HCEC 1CT (cell line): ENCODE results near the gene GNLY.
A peak's percentile ranks its signal among the peaks of the same experiment; 100 is the strongest.
"Not testable (repeated sequence)": the region's sequence is repeated elsewhere in the genome, so short reads cannot be mapped to it uniquely, and the experiment has no call there.

Source experiments
- DNase-seq: peaks from one replicate; pipeline ENCODE4 v3.0.0-alpha.2; 2017

GNLY gene

GRCh38 chr2:85694052-85695025, at the start of gene GNLY:
GNLY (plus strand) TSS chr2:85694358; CDS start chr2:85694419, 61 bp downstream.
- no peak for DNase-seq

GRCh38 chr2:85644909-85645308, 49.2 kb upstream of the GNLY start:
- no peak for DNase-seq

- no peak for DNase-seq
Observed at GRCh38 chr2:85646166-85646565, 48.0 kb upstream of the GNLY start.

- DNase-seq, result no peak
Observed at GRCh38 chr2:85647823-85648526, 46.2 kb upstream of the GNLY start.

GRCh38 chr2:85648619-85649018, 45.5 kb upstream of the GNLY start:
- DNase-seq, result peak; percentile 66

GRCh38 chr2:85649201-85650190, 44.7 kb upstream of the GNLY start:
- DNase-seq, result peak; percentile 88

- no peak for DNase-seq
Observed at GRCh38 chr2:85650456-85650855, 43.7 kb upstream of the GNLY start.

GRCh38 chr2:85651097-85651496, 43.1 kb upstream of the GNLY start:
- DNase-seq, result no peak

GRCh38 chr2:85652056-85652455, 42.1 kb upstream of the GNLY start:
- no peak for DNase-seq

- no peak for DNase-seq
Observed at GRCh38 chr2:85653996-85654395, 40.2 kb upstream of the GNLY start.

GRCh38 chr2:85655961-85656417, 38.2 kb upstream of the GNLY start:
- peak; percentile 62 for DNase-seq

GRCh38 chr2:85656468-85656867, 37.7 kb upstream of the GNLY start:
- peak; percentile 17 for DNase-seq

- not testable (repeated sequence) for DNase-seq
Observed at GRCh38 chr2:85657399-85657798, 36.8 kb upstream of the GNLY start.

- no peak for DNase-seq
Observed at GRCh38 chr2:85659324-85659981, 34.7 kb upstream of the GNLY start.

GRCh38 chr2:85660301-85660700, 33.9 kb upstream of the GNLY start:
- DNase-seq, result not testable (repeated sequence)

- DNase-seq, result no peak
Observed at GRCh38 chr2:85660725-85661124, 33.4 kb upstream of the GNLY start.

- DNase-seq, result no peak
Observed at GRCh38 chr2:85661139-85661858, 32.9 kb upstream of the GNLY start.

- DNase-seq, result peak; percentile 92
Observed at GRCh38 chr2:85662899-85663593, 31.1 kb upstream of the GNLY start.

- DNase-seq, result no peak
Observed at GRCh38 chr2:85663594-85664565, 30.3 kb upstream of the GNLY start.
